ENCODE measurements around the gene GNG7. TPM values are rescaled to one million over a fixed set of nuclear protein-coding genes. Genes with fewer than 3 reads are reported as not detected.
A peak's percentile ranks its signal among the peaks of the same experiment; 100 is the strongest.

The GNG7 gene
- polyA plus RNA-seq, 3 donors: 1.1 to 1.6 (median 1.3) TPM

DNA sequence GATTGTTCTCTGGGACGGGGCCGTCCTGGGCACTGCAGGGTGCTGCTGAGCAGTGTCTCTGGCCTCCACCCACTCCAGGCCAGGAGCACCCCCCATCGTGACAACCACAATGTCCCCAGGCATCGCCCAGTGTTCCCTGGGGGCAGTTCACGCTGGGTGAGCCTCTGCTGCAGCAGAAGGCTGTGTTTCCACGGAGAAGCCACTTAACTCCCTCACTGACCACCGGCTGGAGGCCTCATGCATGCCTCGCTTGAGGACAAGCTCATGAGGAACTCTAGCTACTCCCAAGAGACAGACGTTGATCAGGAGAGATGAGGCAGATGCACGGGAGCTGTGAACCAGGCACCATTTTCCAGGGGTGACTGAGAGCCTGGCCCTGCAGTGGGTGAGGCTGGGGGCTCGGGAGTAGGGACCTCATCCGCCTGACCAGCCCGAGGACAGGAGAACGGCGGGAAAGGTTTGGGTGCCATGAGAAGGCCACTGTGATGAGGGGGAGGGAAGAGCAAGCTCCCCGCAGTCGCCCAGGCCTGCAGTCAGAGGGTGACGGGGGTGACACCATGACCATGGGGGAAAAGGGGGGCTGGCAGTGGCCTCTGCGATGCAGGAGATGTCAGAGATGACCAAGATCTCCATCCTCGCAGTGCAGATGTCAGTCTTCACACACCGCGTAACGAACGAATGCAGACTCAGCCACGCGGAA lies 32.2 kb upstream of the GNG7 start:
- Mint-ChIP-seq H3K27ac (peak overlapping the region in 1 of 7 donors; percentile 54), H3K9me3 (peaks cover 0 to 3% (median 0%) of the 10 kb centered on the region in 7 donors), H3K4me3 (no peak overlapping the region), H3K36me3 (peaks cover 35 to 52% of the 10 kb centered on the region in 2 donors), H3K4me1 (peaks cover 24% of the 10 kb centered on the region), H3K27me3 (ENCODE audit: low read depth in 3 of 3) (peaks cover 0 to 2% (median 0%) of the 10 kb centered on the region in 3 donors)
- Histone ChIP-seq H2AFZ (ENCODE audit: insufficient read depth, low read depth, low read length, poor library complexity, severe bottlenecking) (no peak overlapping the region), H3K9me3 (replicated peaks in 1 of 2; ENCODE audit: control insufficient read depth in 1 of 2, insufficient read depth in 1 of 2, low read length in 2 of 2) (no peaks in the 10 kb centered on the region), H3K79me2 (ENCODE audit: insufficient read depth, low read length) (peaks cover 27% of the 10 kb centered on the region), H3K9ac (ENCODE audit: insufficient read depth, low read length, poor library complexity, severe bottlenecking) (no peak overlapping the region), H4K20me1 (ENCODE audit: insufficient read depth, low read length) (no peaks in the 10 kb centered on the region), H3K36me3 (replicated peaks in 1 of 2; ENCODE audit: control insufficient read depth in 1 of 2, insufficient read depth in 2 of 2, low read length in 2 of 2) (peaks cover 26 to 53% of the 10 kb centered on the region in 2 donors), H3K4me2 (replicated peaks; ENCODE audit: extremely low read depth, low read length, poor library complexity, severe bottlenecking) (no peak overlapping the region), H3K4me3 (replicated peaks in 1 of 3; ENCODE audit: low read depth in 2 of 3, low read length in 3 of 3) (no peak overlapping the region), H3K4me1 (ENCODE audit: control insufficient read depth in 1 of 2, insufficient read depth in 2 of 2, low read length in 2 of 2) (peaks cover 11 to 26% of the 10 kb centered on the region in 2 donors), H3K27me3 (ENCODE audit: control insufficient read depth in 2 of 2, insufficient read depth in 2 of 2, low read length in 2 of 2) (no peaks in the 10 kb centered on the region), H3K27ac (ENCODE audit: low read depth in 1 of 2, low read length in 2 of 2) (no peak overlapping the region)
- 94% methylated on average over 20 of the region's 26 CpGs for WGBS (ENCODE audit: insufficient coverage)
- TF ChIP-seq CTCF (IDR thresholded peaks at IDR 0.05): no peak
- intact Hi-C loops (cut with micrococcal nuclease): no loop called here
- no peak for DNase-seq

GRCh38 chr19:2733930-2734588 lies 31.6 kb upstream of the GNG7 start:
- H3K79me2 ChIP-seq (ENCODE audit: insufficient read depth, low read length): peaks cover 20% of the 10 kb centered on the region
- H3K4me1 Mint-ChIP-seq: peaks cover 20% of the 10 kb centered on the region
- peaks cover 35 to 52% of the 10 kb centered on the region in 2 donors for H3K36me3 Mint-ChIP-seq
- peaks cover 26 to 53% of the 10 kb centered on the region in 2 donors for H3K36me3 ChIP-seq (replicated peaks in 1 of 2; ENCODE audit: control insufficient read depth in 1 of 2, insufficient read depth in 2 of 2, low read length in 2 of 2)
- H3K27me3 Mint-ChIP-seq (ENCODE audit: low read depth in 3 of 3): peaks cover 0 to 2% (median 0%) of the 10 kb centered on the region in 3 donors
- H3K9me3 ChIP-seq (replicated peaks in 1 of 2; ENCODE audit: control insufficient read depth in 1 of 2, insufficient read depth in 1 of 2, low read length in 2 of 2): no peaks in the 10 kb centered on the region
- H3K4me1 ChIP-seq (ENCODE audit: control insufficient read depth in 1 of 2, insufficient read depth in 2 of 2, low read length in 2 of 2): peaks cover 5 to 21% of the 10 kb centered on the region in 2 donors
- intact Hi-C loops (cut with micrococcal nuclease): no loop called here
- H3K9ac ChIP-seq (ENCODE audit: insufficient read depth, low read length, poor library complexity, severe bottlenecking): no peak overlapping the region
- H3K4me3 Mint-ChIP-seq: no peak overlapping the region
- peaks cover 0 to 3% (median 0%) of the 10 kb centered on the region in 7 donors for H3K9me3 Mint-ChIP-seq
- H3K27me3 ChIP-seq (ENCODE audit: control insufficient read depth in 2 of 2, insufficient read depth in 2 of 2, low read length in 2 of 2): no peaks in the 10 kb centered on the region
- H3K4me2 ChIP-seq (replicated peaks; ENCODE audit: extremely low read depth, low read length, poor library complexity, severe bottlenecking): no peak overlapping the region
- H3K27ac ChIP-seq (ENCODE audit: low read depth in 1 of 2, low read length in 2 of 2): no peak overlapping the region
- no peak for TF ChIP-seq CTCF (IDR thresholded peaks at IDR 0.05)
- DNase-seq: no peak
- H3K4me3 ChIP-seq (replicated peaks in 1 of 3; ENCODE audit: low read depth in 2 of 3, low read length in 3 of 3): no peak overlapping the region
- no peak overlapping the region for H3K27ac Mint-ChIP-seq
- H4K20me1 ChIP-seq (ENCODE audit: insufficient read depth, low read length): no peaks in the 10 kb centered on the region
- WGBS (ENCODE audit: insufficient coverage): 95% methylated on average over 34 of the region's 35 CpGs
- no peak overlapping the region for H2AFZ ChIP-seq (ENCODE audit: insufficient read depth, low read depth, low read length, poor library complexity, severe bottlenecking)
